ENCODE results near the gene NUP133.
"Not testable (repeated sequence)": the region's sequence is repeated elsewhere in the genome, so short reads cannot be mapped to it uniquely, and the experiment has no call there.

NUP133 gene

DNA sequence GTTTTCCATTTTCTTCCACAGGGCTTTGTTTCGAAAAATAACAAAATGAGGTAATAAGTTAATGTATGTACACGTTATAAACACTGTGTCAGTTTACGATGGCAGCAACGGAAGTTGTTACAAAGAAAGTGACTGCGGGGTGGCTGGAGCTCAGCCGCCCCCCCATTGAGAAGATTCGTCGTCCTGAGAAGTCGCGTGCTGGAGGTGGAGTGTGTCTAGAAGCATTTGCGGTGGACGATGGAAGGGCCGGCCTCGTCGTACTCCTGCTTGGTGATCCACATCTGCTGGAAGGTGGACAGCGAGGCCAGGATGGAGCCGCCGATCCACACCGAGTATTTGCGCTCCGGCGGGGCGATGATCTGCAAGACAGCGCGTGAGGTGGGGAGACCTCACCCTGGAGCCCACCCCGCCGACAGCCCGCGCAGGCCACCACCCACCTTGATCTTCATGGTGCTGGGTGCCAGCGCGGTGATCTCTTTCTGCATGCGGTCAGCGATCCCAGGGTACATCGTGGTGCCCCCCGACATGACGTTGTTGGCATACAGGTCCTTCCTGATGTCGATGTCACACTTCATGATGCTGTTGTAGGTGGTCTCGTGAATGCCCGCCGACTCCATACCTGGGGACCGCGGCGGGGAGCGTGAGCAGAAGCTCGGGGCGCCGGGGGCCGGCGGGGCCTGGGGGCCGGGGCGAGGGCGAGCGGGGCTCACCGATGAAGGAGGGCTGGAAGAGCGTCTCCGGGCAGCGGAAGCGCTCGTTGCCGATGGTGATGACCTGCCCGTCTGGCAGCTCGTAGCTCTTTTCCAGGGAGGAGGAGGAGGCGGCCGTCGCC is 76.6 kb downstream of the NUP133 start:
- DNase-seq, result no peak
- intact Hi-C loops (cut with DNase I), result no loop called here

GRCh38 chr1:229430761-229431283 is 77.3 kb downstream of the NUP133 start:
- intact Hi-C loops (cut with DNase I), result no loop called here
- peak in 17 of 42 donors; percentile 20 to 80 (median 48) for DNase-seq

GRCh38 chr1:229428256-229428655 is 79.9 kb downstream of the NUP133 start:
- intact Hi-C loops (cut with DNase I), result no loop called here

DNA sequence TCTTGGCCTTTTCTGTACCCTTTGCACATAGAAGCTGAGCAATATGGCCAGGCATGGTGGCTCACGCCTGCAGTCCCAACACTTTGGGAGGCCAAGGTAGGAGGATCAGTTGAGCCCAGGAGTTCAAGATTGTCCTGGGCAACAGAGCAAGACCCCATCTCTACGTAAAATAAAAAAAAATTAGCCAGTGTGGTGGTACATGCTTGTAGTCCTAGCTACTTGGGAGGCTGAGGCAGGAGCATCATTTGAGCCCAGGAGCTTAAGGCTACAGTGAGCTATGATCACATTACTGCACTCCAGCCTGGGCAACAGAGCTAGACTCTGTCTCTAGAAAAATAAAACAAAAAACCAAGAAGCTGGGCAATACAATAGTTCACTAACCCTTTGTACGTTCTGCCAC is 80.6 kb downstream of the NUP133 start:
- peak in 1 of 42 donors; percentile 4 for DNase-seq
- intact Hi-C loops (cut with DNase I), result no loop called here

More at GRCh38 chr1:229428256-229428655, 79.9 kb downstream of the NUP133 start:
- DNase-seq, result peak in 1 of 42 donors; percentile 33

GRCh38 chr1:229425564-229426159 is 82.5 kb downstream of the NUP133 start:
- DNase-seq, result no peak
- intact Hi-C loops (cut with DNase I), result no loop called here

DNA sequence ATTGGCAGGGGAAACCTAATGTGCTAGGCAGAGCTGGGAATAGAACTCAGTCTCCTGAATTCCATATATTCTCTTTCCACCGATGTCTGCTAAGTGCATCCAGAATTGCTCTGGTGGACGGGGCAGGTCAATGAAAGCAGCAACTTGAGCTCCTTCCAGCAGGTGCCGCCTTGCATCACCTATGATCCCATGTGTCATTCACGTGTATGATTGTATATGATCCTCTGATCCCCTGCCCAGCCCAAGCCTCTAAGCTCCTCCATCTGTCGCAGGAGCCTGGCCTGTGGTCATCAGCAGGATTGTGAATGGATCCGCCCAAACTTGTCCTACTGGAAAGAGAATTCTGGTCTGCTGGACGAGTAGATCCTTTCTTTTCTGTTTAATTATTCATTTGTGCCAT is 87.4 kb downstream of the NUP133 start:
- no peak for DNase-seq
- intact Hi-C loops (cut with DNase I), result no loop called here

GRCh38 chr1:229420224-229420623 is 87.9 kb downstream of the NUP133 start:
- intact Hi-C loops (cut with DNase I), result no loop called here
- no peak for DNase-seq

DNA sequence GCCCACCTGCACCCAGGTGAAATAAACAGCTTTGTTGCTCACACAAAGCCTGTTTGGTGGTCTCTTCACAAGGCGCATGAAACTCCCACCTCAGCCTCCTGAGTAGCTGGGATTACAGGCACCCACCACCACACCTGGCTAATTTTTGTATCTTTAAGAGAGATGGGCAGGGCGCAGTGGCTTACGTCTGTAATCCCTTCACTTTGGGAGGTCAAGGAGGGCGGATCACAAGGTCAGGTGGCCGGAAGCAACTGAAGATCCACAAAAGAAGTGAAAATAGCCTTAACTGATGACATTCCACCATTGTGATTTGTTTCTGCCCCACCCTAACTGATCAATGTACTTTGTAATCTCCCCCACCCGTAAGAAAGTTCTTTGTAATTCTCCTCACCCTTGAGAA is 89.6 kb downstream of the NUP133 start:
- DNase-seq; intact Hi-C loops (cut with DNase I): not testable (repeated sequence)

GRCh38 chr1:229412810-229413209 is 95.3 kb downstream of the NUP133 start:
- intact Hi-C loops (cut with DNase I); DNase-seq: not testable (repeated sequence)

- intact Hi-C loops (cut with DNase I), result no loop called here
- no peak for DNase-seq
These were observed 96.1 kb downstream of the NUP133 start for GRCh38 chr1:229412056-229412455.

DNA sequence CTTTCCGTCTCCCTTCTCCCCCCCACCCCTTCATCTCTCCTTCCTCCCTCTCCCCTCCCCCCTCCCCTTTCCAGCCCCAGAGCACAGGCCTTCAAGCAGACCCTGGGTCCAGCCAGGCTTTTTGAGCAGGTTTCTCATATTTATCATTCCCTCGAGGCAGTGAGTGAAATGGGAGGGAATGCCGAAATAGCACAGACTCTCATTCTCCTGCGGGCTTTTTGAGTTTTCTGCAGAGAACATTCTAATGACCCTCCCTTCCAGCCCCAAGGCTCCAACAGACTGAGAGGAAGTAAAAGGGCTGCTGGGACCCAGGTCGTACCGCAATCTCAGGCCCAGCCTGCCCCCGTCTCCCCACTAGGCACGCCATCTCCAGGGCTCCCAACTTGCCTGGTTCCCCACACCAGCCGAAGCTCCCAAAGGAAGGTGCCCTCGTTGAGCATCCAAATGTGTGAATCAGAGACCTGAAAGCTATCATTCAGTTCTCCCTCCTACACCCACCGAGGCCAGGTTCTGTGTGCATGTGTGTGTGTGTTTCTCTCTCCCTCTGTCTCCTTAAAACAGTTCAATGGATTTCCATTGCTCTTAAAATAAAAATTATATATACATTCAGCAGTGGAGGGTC is 96.6 kb downstream of the NUP133 start:
- peak in 36 of 42 donors; percentile 22 to 84 (median 54) for DNase-seq
- intact Hi-C loops (cut with DNase I), result no loop called here

DNA sequence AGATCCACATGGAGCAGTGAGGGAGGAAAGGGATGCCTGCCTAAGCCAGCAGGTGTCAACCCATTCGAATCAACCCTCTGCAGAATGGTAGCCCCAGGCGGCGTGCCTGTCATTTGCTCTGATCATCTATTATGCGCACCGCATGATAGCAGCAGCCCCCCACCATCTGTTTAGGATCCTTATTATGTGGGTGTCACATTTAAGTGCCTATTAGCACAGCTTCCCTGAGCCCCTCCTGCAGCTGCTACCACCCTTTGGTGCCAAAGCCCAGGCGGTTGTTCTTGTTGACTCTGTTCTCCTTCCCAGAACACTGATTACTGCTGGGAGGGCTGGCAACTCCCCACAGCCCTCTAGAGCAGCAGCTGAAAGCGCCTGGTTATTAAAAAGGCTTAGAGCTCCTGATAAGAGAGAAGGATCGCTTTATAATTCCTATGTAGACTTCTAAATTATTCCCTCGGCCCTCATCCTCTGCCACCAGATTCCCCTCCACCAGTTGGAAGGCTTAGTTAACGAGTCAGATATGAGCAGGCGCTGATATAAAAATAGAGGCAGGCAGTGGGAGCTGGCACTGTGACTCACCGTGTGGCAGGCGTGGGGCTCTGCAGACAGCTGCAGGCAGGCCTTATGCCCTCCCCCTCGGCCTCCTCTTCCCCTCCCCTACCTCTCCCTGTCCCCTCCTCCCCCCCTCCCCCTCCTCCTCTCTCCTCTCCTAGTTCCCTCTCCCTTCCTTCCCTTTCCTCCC is 97.3 kb downstream of the NUP133 start:
- peak in 41 of 42 donors; percentile 57 to 97 (median 84) for DNase-seq
- intact Hi-C loops (cut with DNase I), result no loop called here

- intact Hi-C loops (cut with DNase I), result no loop called here
- DNase-seq, result no peak
These were observed 97.8 kb downstream of the NUP133 start for GRCh38 chr1:229410370-229410691.

DNA sequence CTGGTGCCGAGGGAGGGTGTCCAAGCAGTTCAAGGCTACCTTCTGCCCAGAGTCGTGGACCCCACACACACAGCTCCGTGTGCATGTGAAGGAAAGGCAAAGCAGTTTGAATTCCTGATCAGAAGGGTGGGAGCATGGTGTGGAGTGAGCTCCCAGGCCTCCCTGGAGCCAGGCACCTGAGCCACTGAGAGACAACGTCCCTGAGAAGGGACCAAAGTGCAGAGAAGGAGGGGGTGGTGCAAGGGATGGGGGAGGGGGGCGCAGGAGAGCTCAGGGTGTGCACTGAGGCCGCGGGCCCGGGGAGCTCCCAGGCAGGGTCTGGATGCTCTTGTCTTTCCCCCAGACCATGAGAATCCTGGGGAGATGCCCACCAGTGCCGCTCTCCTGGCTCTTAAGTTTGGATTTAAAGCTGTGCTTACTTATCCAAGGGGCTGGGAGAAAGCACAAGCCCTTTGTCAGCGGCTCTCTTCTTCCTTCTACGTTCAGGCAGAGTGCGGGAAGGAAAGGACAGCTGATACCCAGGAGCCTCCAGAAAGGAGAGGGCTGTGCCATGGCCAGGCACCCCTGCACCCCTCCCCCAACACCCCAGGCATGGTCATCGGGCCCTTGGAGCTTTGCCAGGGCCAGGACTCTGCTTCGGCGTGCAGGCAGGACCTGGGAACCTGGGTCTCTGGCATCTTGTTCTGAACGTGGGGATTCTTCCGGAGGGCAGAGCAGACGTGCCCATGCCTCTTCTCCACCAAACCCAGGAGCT is 98.3 kb downstream of the NUP133 start:
- intact Hi-C loops (cut with DNase I), result loop anchor here (10.0 kb wide), 1 partner anchor 65 kb away; the partner anchor contains the start of gene CCSAP
- DNase-seq, result peak in 1 of 42 donors; percentile 34

- intact Hi-C loops (cut with DNase I), result loop anchor here (10.0 kb wide), 1 partner anchor 64 kb away; the partner anchor contains the start of gene CCSAP
These were observed 99.6 kb downstream of the NUP133 start for GRCh38 chr1:229408458-229409037.

DNA sequence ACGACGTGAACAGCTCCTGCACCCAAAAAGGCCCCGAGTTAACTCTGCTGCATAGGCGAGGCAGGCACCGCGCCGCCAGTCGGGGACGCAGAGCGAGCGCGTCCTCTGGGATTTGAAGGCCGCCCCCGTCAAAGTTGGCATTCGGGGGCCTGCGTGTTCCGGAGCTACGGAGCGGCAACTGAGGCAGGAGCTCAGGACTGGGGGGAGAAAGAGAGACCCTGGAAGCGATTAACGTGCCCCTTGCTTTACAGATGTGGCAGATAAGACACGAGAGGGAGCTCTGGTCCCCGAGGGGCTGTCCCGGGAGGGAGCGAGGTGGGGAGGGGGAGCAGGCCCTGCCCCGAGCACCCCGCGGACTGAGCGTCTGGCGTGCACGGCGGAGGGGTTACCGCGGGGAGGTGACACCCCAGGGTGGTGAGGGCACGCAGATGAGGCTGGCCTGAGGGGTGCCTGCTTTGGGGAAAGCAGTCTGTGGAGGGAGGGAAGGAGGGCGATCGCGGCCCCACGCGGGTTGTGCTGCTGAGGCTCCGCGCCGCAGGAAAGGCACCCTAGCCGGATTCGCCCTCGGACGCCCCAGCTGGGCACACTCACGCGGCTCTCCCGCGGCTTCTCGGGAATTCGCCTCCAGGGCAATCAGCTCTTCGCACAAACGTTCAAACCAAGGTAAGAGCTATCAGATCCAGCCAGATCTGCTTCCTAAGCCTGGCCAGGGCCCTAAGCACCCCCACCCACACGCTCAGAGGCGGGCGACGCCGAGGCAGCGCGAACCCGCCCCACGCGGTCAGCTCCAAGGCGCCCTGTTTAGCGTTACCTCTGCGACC is 100.7 kb downstream of the NUP133 start:
- peak in 41 of 42 donors; percentile 37 to 83 (median 65) for DNase-seq
- intact Hi-C loops (cut with DNase I), result loop anchor here (10.0 kb wide), 1 partner anchor 63 kb away; the partner anchor contains the start of gene CCSAP

More at GRCh38 chr1:229408458-229409037, 99.6 kb downstream of the NUP133 start:
- peak in 24 of 42 donors; percentile 12 to 74 (median 40) for DNase-seq

DNA sequence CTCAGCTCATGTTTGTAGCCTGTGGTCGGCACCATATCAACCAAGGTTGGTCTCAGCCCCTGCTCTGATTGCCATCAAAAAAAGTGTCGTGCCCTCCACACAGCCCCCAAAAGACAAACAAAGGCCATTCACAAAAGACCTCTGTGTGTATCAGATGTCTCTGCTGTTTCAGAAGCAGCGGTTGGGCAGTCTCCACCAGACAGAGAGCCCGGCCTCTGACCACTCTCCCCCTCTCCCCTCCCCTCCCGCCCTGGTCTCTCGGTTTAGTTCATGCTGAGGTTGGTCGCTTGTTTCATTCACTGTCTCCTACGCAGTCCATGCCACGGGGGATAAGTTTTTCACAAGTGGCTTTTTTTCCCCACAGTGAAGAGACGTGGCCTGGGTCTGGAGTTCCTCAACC is 101.3 kb downstream of the NUP133 start:
- DNase-seq, result peak in 3 of 42 donors; percentile 4 to 15 (median 8)
- intact Hi-C loops (cut with DNase I), result loop anchor here (10.0 kb wide), 1 partner anchor 62 kb away; the partner anchor contains the start of gene CCSAP

All from head of caudate nucleus (tissue), 42 donors.